Ecto neural progenitor cell (in vitro differentiated cells): ENCODE data around the gene CDH4.

Experiments used
- DNase-seq: peaks from one replicate; pipeline ENCODE4 v3.0.0-alpha.2; 2018; ENCODE audit warnings: low spot score

CDH4 gene

DNA sequence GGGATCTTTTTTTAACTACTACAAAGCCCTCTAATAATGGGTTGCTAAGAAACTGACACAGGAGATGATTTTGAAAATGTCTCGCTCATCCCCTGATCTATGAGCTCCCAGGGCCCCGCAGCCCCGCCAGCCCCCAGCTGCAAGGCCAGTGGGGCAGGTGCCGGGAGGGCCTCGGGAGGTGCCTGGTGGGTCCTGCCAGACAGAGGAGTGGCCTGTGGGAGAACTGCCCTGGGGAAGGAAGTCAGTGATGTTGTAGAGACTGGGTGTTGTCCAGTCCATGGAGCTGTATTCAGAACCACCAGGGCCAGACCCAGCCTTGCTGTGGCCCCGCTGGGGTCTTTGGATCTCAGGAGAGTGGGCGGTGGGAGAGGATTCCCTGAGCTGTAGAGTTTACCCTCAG lies 554.9 kb downstream of the CDH4 start:
- no peak for DNase-seq

DNA sequence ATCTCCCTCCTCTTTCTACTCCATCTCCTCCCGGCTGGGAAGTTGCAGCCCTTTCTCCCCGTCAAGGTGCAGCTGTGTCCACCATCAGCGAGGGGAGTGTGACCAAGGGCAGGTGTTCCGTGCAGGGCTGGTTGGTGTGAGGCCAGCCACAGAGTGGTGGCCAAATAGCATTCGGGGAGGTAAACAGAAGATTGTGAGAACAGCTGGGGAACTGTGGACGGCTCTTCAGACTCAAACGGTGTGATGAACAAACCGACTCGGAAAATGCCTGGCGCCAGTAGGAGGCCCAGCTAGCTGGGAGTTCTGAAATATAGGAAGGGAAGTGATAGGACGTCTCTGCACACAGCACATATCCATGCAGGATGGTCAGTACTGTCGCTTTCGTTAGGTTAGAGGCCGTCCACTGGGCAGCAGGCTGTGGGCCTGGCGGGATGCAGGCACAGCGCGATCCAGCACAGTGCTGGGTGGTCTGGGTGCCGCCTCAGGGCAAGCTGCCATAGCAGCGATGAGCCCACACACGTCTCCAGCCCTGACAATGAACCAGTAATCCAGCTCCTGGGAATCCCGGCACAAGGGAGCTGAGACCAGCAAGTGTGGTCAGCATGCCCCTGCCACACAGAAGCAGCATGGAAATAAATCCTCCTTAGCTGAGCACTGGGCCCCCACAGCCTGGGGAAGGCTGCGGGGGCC lies 555.6 kb downstream of the CDH4 start:
- DNase-seq = no peak

DNA sequence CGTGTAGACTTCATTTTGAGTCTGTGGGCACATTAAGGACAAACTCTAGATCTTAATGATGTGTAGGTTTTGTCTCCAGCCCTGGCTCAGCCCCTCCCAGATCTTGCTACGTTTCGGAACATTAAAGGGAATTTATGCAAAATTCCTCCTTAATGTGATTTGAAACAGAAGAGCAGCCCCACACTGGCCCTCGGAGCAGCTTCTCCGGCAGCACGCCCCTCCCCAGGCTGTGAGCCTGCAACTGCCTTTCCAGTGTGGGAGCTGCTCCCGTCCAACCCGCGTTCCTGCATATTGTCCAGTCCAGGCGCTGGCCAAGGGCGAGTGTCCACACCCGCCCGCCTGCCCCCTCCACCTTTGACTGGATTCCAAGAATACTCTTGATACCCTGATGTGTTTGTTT lies 556.4 kb downstream of the CDH4 start:
- no peak for DNase-seq

DNA sequence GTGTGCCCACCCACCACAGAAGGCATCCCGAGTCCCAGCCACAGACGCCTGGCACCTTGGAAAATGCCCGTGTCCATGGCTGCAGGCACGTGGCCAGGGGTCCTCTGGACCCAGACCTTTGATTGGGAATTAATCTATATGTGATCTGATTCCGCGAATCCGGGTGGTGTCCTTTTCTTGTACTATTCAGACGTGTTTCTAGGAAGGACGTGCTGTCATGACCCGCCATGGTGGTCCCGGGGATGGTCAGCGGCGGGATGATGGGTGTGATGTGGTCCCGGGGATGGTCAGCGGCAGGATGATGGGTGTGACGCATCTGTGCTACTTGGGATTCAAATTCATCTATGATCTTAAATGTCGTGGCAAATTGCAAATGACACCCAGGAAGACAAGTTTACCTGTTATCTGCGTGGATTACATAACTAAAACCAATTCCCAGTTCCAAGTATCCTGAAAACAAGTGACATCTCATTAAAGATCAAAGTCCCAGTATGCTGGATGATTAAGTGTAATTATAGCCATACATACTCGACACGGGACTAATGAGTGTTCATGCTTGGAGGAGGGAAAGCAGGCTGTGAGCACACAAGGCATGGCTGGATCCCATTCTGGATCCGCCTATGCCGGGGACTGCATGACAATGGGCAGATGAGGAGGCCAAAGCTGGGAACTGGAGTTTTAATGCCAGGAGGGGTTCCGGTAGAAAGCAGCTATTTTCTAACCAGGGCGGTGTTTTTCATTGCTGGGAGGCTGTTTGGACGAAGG lies 557.1 kb downstream of the CDH4 start:
- no peak for DNase-seq

DNA sequence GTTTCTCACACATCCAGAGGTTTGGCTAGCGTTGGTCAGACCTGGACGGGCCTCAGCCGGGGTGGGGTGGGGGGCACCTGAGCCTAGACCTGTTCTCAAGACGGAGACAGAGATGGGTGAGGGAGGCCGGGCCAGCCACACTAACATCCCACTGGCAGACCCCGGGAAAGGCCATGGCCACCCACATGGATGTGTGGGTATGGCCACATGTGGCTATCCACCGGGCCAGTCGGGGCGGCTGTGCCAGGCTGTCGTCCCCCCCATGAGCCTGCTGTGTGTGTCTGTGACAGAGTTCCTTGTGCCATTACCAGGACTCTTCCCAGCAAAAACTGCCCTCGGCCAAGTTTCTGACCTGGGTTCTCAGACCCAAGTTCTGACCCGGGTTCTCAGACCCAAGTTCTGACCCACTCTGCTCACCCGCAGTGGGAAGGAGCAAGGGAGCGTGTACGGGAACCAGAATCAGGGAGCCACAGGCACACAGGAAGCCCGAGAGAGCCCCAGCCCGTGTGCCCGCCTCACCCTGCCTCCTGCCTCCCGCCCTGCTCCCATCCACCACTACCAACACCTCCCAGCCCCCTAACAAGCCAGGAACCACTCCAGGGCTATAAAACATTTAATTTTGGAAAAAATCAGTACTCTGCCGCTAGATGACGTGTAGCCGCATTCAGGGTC lies 558.1 kb downstream of the CDH4 start:
- no peak for DNase-seq

DNA sequence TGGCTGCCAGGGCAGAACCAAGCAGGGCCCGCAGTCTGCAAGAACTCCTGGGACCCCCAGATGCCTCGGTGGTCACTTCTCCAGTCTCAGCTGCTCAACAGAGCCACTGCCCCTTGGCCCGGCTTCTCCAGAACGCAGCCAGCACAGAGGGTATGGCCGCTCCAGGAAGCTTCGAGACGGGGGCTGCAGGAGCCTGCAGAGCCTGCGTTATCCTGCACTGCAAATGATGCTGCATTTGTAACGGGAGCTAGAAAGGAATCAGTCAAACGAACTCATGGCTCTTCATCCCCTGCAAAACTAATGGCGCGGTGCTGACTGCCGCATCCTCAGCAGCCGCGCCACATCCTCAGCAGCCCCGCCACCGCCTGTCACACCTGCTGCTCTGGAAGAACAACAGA lies 558.7 kb downstream of the CDH4 start:
- DNase-seq = no peak

DNA sequence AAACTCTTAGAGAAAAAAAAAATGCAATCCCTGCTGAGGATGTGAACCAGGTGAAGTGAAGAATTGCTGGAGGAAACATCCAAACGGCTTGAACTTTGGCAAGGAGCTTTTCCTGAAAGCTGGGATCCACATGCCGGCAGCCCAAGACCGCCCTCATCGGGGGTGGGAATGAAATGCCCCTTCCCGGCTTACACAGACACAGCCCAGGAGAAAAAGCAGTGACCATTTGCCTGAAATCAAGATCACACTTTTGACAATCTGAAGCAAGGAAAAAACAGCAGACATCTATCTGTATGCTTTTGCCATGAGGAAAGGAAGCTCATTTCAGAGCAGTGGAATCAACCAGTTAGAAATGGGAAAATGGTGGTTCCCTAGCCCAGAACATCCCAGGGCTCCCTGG lies 559.1 kb downstream of the CDH4 start:
- no peak for DNase-seq

DNA sequence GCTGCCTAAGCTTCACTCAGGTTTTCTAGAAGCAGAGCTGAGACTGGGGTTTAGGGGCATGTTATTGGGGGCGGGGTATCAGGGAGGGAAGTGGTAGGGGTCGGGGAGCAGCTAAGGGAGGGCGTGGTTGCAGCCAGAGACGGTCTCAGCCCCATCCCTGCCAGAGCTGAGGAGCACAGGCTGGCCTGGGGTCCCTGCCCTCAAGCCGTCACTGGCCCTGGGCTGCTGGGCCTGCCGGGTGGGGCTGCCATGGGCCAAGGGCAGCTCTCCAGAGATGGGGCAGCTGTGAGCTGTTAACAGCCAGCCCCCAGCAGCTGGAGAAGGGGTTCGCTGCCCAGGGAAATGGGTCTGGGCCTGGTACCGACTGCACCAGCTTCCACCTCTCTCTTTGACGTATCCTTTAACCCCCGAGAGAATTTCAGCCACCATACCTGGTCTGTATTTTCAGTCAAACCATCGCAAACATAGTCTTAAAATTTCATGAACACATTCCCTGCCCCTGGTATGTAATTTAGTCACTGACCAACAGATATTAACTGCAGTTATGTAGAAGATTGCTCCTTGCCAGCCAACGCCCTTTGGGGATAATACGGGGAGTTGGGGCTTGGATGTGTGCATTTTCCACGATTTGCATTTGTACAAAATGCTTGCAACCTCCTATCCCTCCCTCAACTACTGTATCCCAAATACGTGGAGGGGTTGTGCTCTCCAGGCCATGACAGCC lies 560.2 kb downstream of the CDH4 start:
- DNase-seq = no peak

DNA sequence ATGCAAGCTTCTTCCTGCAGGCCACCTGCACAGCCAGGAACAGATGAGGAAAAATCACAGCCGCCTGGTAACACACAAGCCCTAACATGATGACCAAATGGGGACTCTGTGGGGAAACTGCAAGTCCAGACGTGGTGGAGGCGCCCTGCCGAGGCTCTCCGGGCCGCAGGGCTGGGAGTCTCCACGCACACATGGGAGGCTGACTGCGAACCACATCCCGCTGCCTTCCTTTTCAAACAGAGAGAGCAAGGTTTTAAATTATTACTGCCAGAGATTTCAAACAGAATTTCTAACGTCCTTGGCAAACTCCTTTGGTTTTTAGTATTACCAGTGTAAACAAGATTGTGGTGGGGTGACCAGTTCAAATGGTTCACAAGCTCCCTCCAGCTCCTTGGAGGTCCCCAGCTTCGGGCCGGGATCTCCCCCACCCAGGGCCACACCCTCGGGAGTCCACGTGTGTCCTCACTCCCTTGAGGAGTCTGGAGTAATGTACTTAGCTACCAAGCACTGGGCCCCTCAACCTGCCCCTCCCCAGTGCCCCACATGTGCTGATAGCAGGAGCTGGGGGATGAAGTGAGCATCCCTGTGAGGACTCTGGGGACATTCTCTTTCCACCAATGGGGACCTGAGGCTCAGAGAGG lies 560.9 kb downstream of the CDH4 start:
- DNase-seq = no peak

DNA sequence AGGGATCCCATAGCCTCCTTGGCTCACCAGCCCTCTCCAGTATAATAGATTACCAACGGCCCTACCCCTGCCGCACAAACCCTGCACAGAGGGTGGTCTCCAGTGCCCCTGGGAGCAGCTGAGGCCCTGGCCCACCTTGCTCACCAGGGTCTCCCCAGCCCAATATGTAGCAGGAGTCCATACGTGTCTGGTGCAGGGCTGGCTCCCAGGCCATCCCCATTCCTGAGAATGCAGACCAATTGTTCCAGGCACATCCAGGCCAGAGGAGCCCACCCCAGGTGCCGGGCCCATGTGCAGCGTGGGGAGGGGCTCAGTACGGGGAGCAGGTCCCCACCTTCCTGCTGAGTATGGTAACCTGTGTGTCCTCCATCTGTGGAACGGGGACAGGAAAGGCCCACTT lies 561.7 kb downstream of the CDH4 start:
- no peak for DNase-seq

DNA sequence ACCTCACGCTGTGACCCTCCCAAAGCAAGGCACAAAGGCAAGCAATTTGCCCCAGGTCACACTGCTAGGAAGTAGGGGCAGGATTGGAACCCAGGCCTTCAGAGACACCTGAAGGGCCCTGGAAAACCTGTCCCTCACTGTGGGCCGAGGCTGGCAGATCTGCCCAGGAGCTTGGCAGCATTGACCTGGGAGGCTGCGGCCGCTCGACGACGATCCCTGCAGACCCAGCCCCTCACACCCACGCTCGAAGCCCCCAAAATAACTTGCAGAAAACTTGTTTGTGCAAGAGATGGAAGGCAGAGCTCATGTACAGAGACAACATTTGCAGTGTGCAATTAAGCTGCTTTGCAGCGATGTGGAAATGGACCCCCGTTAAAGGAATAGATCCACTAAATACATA lies 562.2 kb downstream of the CDH4 start:
- no peak for DNase-seq

DNA sequence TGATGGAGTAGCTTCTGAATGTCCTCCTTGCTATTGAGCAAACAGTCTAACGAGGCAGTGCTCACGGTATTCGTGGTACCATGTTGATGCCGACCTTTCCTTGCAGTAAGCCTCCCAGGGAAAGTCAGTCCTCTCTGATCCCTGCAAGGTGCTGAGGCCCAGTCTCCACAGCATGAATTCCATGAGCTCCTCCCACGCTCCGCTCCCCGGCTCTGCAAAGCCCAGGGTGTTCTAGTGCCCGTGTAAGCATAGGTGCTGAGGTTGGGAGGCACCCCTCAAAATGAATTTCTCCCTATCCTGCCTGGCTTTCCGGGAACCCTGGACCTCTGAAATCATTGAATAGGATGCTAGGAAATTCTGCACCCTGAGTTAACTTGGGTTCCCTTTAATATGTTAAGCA lies 562.7 kb downstream of the CDH4 start:
- no peak for DNase-seq

DNA sequence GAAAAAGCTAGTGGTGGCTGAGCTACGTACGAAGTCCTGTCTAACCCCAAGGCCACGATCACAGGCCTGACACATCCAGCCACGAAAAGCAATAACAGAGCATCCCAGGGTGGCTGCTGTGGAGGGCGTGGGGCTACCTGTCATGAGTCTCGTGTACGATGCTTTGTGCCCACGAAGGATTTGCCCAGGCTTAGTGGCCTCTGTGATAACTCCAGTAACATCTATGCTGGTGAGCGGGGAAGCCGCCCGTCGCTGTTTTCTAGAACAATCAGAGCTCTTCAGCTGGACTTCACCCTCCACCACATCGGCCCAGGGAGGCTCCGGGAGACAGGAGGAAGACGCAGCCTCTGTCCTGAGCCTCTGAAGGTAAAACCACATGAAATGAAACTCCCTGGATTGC lies 563.1 kb downstream of the CDH4 start:
- no peak for DNase-seq

DNA sequence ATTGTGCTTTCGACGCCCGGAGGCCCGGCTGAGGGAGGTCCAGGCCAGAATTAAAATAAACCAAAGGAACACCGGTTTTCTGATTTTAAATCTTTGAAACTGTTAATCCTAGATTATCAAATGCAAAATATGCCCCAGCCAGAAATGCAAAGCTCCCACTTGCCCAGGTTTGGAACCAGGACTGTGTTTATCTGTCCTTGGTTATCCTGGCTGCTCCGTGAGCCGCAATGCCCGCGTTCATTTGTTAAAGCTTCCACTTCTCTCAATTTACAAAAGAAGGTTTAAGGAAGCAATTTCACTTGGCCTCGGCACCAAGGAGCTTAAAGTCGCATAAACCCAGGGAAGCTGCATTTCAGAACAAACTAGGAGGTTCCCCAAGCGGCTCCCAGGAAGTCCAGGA lies 563.6 kb downstream of the CDH4 start:
- no peak for DNase-seq

DNA sequence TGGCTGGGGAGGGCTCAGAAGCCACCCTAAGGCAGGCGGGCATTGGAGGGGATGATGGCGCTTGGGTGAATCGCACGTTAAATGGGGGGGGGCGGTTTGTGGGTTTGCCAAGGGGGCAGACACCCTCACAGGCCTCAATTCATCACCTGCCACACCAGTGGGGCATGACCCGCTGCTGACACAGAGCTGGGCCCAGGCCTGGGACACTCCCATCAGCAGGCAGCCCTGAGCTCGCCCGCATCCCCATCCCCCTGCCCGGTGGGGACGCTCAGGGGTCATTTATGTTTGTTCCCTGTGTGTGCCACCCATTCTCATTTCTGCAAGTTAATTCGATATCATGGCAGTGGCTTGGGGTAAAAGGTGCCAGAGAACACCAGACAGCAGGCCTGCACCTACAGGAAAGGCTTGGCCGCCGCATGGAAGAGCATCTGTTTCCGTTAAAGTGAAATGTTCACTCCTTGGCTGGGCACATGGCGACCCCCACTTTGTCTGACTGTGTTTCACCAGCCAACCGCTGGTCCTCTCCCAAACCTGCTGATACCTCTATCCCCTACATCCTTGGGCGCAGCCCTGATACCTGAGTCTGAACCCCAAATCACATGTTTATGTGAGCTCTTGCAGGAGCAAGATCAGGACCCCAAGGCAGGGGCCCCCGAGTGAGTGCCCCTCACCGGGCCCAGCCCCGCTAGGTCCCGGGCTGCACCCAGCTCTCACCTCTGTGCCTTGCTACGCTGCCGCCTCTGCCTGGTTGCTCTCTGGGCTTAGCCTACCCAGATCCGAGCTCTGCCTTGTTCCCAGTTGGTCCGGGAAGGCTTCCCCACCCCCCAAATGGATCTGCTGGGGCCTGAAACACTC lies 564.8 kb downstream of the CDH4 start:
- no peak for DNase-seq

DNA sequence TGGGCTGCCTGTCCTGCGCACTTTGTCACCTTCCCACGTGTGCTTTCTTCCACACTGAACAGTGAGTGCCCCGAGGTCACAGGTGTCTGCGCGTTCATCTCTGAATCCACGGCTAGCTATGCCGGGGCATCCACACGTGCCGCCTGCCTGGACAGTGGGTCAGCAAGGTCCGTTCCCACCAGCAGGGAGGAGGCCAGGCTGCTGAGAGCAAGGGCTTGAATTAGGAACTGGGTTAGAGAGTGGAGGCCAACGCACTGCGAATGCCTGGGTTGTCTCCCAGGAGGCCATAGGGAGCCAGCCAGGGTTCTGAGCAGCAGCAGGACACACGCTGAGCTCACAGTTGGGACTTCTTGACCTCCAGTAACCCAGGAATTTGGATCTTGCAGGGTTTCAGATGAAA lies 565.5 kb downstream of the CDH4 start:
- no peak for DNase-seq

DNA sequence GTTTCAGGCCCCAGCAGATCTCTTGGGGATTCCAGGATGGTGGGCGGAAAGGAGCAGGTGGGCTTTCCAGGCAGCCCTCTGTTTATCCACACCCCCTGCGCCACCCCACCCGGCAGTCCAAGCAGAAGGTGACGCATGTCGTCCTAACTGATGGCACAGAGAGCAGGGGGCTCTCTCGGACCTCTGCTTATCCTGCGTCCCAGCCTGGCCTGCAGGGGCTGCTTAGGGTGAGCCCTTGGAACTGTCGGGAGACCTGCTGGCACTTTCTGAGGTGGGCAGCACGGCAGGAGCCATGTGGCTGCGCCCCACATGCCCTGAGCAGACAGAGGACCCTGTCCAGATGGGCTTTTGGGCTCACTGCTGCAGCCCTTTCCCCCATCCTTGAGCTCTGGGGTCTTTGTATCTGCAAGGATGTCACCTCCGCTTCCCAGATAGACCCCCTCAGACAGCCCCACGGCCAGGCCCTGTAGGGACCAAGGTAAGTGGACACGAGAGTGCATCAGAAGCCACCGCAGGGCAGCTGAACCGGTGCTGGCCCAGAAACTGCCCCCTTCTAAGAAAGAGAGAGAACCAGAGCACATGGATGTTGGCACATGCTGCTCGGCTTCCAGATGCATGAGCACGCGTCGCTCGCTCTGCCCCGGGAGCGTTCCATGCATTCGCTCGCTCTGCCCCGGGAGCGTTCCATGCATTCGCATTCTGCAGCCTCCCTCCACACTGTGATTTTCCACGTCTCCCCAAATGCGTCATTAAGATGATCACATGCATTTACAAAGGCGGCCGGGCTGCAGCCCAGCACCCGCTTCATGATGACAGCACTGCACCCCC lies 566.9 kb downstream of the CDH4 start:
- DNase-seq = no peak

DNA sequence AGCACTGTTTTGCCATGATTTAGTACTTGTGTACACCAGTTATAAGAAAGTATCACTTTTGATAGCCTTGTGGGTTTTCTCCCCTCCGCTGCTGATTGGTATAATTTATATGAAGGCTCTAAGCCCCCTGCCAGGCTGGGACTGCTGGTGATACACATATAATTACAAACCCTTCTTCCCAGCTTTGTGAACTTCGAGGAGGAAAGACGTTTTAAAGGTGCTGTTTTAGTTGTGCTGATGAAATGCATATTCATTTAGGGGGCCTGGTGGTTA lies 567.4 kb downstream of the CDH4 start:
- DNase-seq = no peak

DNA sequence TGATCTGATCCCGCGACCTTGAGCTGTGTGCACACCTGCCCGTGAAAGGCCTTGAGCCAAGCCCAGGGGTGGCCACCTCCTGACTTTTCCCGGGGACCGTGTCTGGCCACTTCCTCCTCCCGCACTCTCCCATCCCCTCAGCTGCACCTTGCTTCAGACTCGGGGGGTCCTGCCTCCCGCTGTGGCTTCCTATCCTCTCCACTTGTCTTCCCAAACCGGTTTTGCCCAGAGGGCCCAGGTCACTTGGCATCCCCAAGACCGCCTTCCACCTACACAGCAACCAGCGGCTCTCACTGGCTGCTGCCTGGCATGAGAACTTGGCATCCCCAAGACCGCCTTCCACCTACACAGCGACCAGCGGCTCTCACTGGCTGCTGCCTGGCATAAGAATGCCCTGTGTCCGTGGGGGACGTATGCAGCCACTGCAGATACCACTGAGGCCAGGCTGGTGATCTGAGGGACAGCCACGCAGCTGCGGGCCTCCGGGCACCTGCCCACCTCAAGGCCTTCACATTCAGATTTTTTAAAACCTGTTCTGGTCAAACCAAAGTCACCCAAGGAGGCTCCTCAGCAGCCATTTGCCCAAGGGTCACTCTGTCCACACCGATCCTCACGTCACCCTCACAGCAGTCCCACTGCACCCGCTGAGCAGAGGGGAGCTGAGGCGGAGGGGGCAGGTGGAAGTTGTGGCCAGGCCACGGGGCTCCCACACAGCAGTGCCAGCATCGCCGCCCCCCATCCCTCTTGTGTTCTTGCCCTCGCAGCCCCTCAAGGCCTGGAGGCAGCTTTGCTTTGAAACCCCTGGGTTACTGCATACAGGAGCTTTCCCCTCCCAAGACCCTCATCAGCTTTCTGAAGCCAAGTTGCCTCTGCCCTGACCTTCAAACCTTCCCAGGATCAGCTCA lies 568.1 kb downstream of the CDH4 start:
- no peak for DNase-seq

DNA sequence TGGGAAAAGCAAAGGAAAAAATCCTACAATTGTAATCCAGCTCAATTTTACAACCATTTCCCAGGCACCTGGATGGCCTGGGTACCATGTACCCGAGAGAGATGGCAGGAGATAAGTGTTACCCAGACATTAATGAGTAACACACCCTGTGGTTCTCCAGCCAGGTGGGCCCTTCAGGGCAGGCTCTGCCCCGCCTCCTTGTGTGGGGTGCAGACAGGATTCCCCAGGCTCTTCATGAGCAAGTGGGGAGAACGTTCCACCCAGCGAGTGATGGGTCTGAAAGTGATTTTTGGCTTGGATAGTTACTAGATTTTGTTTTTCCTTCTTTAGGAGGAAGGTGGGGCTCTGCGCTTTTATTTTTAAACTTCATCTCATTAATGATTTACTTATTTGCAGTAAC lies 569.7 kb downstream of the CDH4 start:
- DNase-seq = no peak
